ENCODE results near the gene PKD2L2.
"Not testable (repeated sequence)": the region's sequence is repeated elsewhere in the genome, so short reads cannot be mapped to it uniquely, and the experiment has no call there.

Gene PKD2L2

DNA sequence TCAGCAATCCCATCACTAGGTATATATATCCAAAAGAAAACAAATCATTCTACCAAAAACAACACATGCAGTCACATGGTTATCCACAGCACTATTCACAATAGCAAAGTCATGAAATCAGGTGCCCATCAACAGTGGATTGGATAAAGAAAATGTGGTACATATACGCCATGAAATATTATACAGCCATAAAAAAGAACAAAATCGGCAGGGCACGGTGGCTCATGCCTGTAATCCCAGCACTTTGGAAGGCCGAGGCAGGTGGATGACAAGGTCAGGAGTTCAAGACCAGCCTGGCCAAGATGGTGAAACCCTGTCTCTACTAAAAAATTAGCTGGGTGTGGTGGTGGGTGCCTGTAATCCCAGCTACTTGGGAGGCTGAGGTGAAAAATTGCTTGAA lies 55.0 kb downstream of the PKD2L2 start:
- H3K9ac ChIP-seq (ENCODE audit: low read length in 5 of 5); H3K27me3 ChIP-seq (ENCODE audit: control insufficient read depth in 5 of 5, insufficient read depth in 4 of 5, low read length in 5 of 5); H3K4me1 ChIP-seq (ENCODE audit: control insufficient read depth in 5 of 5, insufficient read depth in 5 of 5, low read length in 5 of 5); H3K27ac ChIP-seq (ENCODE audit: low read depth, low read length); H3K4me3 ChIP-seq (ENCODE audit: low read depth in 1 of 5, low read length in 5 of 5); H3K9me3 ChIP-seq (ENCODE audit: control insufficient read depth in 5 of 5, low read length in 5 of 5): not testable (repeated sequence)
- H3K36me3 ChIP-seq (ENCODE audit: control insufficient read depth in 5 of 5, insufficient read depth in 5 of 5, low read length in 5 of 5): peaks cover 65 to 92% (median 76%) of the 10 kb centered on the region in 5 donors

- Histone ChIP-seq H3K4me1 (ENCODE audit: control insufficient read depth in 5 of 5, insufficient read depth in 5 of 5, low read length in 5 of 5) (no peaks in the 10 kb centered on the region), H3K36me3 (ENCODE audit: control insufficient read depth in 5 of 5, insufficient read depth in 5 of 5, low read length in 5 of 5) (peaks cover 60 to 92% (median 74%) of the 10 kb centered on the region in 5 donors), H3K27ac (ENCODE audit: low read depth, low read length) (no peak overlapping the region), H3K4me3 (ENCODE audit: low read depth in 1 of 5, low read length in 5 of 5) (no peak overlapping the region), H3K9ac (ENCODE audit: low read length in 5 of 5) (no peak overlapping the region), H3K9me3 (ENCODE audit: control insufficient read depth in 5 of 5, low read length in 5 of 5) (no peaks in the 10 kb centered on the region), H3K27me3 (ENCODE audit: control insufficient read depth in 5 of 5, insufficient read depth in 4 of 5, low read length in 5 of 5) (no peaks in the 10 kb centered on the region)
Measured at GRCh38 chr5:137945825-137946224, 56.6 kb downstream of the PKD2L2 start.

DNA sequence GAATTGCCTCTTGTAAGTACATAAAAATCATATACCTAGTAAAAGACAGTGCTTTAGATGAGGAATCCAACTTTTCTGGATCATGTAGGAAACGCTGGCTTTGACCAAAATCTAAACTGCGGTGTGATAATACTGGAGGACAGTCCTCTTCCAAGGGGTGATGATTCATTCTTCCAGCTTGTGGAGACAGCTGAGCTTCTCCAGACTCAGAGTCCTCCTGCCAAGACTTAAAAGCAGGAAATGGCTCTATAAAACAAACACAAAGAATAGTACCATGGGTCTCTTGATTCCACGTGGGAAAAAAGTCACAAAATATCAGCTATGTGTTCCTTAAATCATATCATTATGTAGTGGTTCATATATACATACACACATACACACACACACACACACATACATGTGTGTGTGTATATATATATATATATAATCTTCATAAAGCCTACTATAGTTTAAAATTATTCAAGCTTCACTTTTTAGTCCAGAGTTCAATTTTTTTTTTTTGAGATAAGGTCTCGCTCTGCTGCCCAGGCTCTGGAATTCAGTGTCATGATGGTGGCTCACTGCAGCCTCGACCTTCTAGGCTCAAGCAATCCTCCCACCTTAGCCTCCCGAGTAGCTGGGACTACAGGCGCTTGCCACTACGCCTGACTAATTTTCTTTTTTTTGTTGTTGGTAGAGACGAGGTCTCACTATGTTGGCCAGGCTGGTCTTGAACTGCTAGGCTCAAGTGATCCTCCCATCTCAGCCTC lies 65.0 kb downstream of the PKD2L2 start:
- H3K27ac ChIP-seq (ENCODE audit: low read depth, low read length): no peak overlapping the region
- H3K9me3 ChIP-seq (ENCODE audit: control insufficient read depth in 5 of 5, low read length in 5 of 5): no peaks in the 10 kb centered on the region
- H3K4me1 ChIP-seq (ENCODE audit: control insufficient read depth in 5 of 5, insufficient read depth in 5 of 5, low read length in 5 of 5): no peaks in the 10 kb centered on the region
- H3K9ac ChIP-seq (ENCODE audit: low read length in 5 of 5): no peak overlapping the region
- no peak overlapping the region for H3K4me3 ChIP-seq (ENCODE audit: low read depth in 1 of 5, low read length in 5 of 5)
- peaks cover 36 to 56% (median 38%) of the 10 kb centered on the region in 5 donors for H3K36me3 ChIP-seq (ENCODE audit: control insufficient read depth in 5 of 5, insufficient read depth in 5 of 5, low read length in 5 of 5)
- no peaks in the 10 kb centered on the region for H3K27me3 ChIP-seq (ENCODE audit: control insufficient read depth in 5 of 5, insufficient read depth in 4 of 5, low read length in 5 of 5)

DNA sequence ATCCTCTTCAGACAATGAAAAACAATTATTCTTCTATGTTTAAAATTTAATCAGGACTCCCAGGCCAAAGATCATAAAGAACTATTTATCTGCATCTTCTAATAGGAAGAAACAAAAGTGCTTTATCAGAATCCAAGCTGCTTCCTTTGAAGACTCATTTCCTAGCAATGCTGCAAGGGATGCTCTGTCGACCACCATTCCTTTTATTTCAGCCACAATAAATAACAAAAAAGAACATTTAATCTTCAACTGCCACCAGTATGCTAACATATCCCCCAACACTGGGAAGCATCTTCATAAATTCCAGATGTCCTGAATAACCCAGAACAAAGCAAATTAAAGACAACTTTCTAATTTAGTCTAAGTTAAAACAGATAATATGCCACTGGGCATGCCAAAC lies 68.7 kb downstream of the PKD2L2 start:
- H3K4me1 ChIP-seq (ENCODE audit: control insufficient read depth in 5 of 5, insufficient read depth in 5 of 5, low read length in 5 of 5): no peaks in the 10 kb centered on the region
- H3K36me3 ChIP-seq (ENCODE audit: control insufficient read depth in 5 of 5, insufficient read depth in 5 of 5, low read length in 5 of 5): peaks cover 15 to 58% (median 36%) of the 10 kb centered on the region in 5 donors
- no peaks in the 10 kb centered on the region for H3K27me3 ChIP-seq (ENCODE audit: control insufficient read depth in 5 of 5, insufficient read depth in 4 of 5, low read length in 5 of 5)

DNA sequence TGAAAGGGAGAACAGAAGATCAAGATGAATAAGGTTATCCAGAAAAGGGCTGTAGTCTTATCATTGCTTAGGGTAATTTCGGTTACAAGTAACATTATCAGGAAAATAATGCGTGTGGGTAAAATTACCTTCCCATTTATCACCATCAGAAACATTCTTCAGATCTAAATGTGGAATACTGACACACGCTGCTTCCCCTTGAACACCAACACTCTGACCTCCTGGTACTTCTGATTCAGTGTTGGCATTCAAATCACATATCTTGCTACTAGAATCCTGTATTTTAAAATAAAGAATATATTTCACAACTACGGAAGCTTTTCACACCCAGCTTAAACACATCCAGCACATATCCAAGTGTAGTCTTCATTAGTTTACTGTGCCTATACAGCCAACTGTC lies 70.2 kb downstream of the PKD2L2 start:
- Histone ChIP-seq H3K27ac (ENCODE audit: low read depth, low read length) (no peak overlapping the region), H3K36me3 (ENCODE audit: control insufficient read depth in 5 of 5, insufficient read depth in 5 of 5, low read length in 5 of 5) (peaks cover 13 to 49% (median 29%) of the 10 kb centered on the region in 5 donors), H3K27me3 (ENCODE audit: control insufficient read depth in 5 of 5, insufficient read depth in 4 of 5, low read length in 5 of 5) (no peaks in the 10 kb centered on the region), H3K4me1 (ENCODE audit: control insufficient read depth in 5 of 5, insufficient read depth in 5 of 5, low read length in 5 of 5) (no peaks in the 10 kb centered on the region), H3K9me3 (ENCODE audit: control insufficient read depth in 5 of 5, low read length in 5 of 5) (no peaks in the 10 kb centered on the region), H3K9ac (ENCODE audit: low read length in 5 of 5) (peak overlapping the region in 1 of 5 donors; percentile 22), H3K4me3 (ENCODE audit: low read depth in 1 of 5, low read length in 5 of 5) (no peak overlapping the region)

More for the DNA sequence above, 68.7 kb downstream of the PKD2L2 start:
- Histone ChIP-seq H3K9me3 (ENCODE audit: control insufficient read depth in 5 of 5, low read length in 5 of 5) (no peaks in the 10 kb centered on the region), H3K27ac (ENCODE audit: low read depth, low read length) (no peak overlapping the region), H3K4me3 (ENCODE audit: low read depth in 1 of 5, low read length in 5 of 5) (no peak overlapping the region), H3K9ac (ENCODE audit: low read length in 5 of 5) (no peak overlapping the region)

GRCh38 chr5:137960141-137960540 lies 70.9 kb downstream of the PKD2L2 start:
- Histone ChIP-seq H3K9me3 (ENCODE audit: control insufficient read depth in 5 of 5, low read length in 5 of 5) (no peaks in the 10 kb centered on the region), H3K36me3 (ENCODE audit: control insufficient read depth in 5 of 5, insufficient read depth in 5 of 5, low read length in 5 of 5) (peaks cover 13 to 46% (median 30%) of the 10 kb centered on the region in 5 donors), H3K4me1 (ENCODE audit: control insufficient read depth in 5 of 5, insufficient read depth in 5 of 5, low read length in 5 of 5) (no peaks in the 10 kb centered on the region), H3K4me3 (ENCODE audit: low read depth in 1 of 5, low read length in 5 of 5) (no peak overlapping the region), H3K27ac (ENCODE audit: low read depth, low read length) (no peak overlapping the region), H3K27me3 (ENCODE audit: control insufficient read depth in 5 of 5, insufficient read depth in 4 of 5, low read length in 5 of 5) (no peaks in the 10 kb centered on the region), H3K9ac (ENCODE audit: low read length in 5 of 5) (peak overlapping the region in 1 of 5 donors; percentile 22)

DNA sequence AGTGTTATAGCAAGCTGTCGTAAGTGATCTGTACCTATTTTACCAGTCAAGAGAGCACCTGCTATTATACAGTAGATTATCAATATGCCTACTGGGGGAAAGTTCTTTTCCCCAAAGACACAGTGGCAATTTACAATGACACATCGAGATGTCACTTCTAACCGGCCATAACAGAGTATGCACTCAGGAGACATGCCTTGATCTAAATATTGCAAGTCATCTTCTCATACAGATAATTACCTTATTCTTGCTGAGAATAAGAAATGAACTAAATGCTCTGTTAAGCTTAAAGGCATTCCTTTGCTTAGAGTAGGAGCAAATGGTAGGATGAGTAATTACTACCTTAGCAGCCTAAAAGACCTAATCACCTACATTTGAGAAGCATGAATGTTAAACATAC lies 71.6 kb downstream of the PKD2L2 start:
- Histone ChIP-seq H3K36me3 (ENCODE audit: control insufficient read depth in 5 of 5, insufficient read depth in 5 of 5, low read length in 5 of 5) (peaks cover 13 to 45% (median 34%) of the 10 kb centered on the region in 5 donors), H3K27me3 (ENCODE audit: control insufficient read depth in 5 of 5, insufficient read depth in 4 of 5, low read length in 5 of 5) (no peaks in the 10 kb centered on the region), H3K4me3 (ENCODE audit: low read depth in 1 of 5, low read length in 5 of 5) (no peak overlapping the region), H3K27ac (ENCODE audit: low read depth, low read length) (no peak overlapping the region), H3K9me3 (ENCODE audit: control insufficient read depth in 5 of 5, low read length in 5 of 5) (no peaks in the 10 kb centered on the region), H3K4me1 (ENCODE audit: control insufficient read depth in 5 of 5, insufficient read depth in 5 of 5, low read length in 5 of 5) (no peaks in the 10 kb centered on the region), H3K9ac (ENCODE audit: low read length in 5 of 5) (no peak overlapping the region)

DNA sequence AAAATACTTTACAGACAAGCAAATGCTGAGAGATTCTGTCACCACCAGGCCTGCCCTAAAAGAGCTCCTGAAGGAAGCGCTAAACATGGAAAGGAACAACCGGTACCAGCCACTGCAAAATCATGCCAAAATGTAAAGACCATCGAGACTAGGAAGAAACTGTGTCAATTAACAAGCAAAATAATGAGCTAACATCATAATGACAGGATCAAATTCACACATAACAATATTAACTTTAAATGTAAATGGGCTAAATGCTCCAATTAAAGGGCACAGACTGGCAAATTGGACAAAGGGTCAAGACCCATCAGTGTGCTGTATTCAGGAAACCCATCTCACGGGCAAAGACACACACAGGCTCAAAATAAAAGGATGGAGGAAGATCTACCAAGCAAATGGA lies 81.1 kb downstream of the PKD2L2 start:
- H3K9me3 ChIP-seq (ENCODE audit: control insufficient read depth in 5 of 5, low read length in 5 of 5); H3K9ac ChIP-seq (ENCODE audit: low read length in 5 of 5); H3K27ac ChIP-seq (ENCODE audit: low read depth, low read length); H3K27me3 ChIP-seq (ENCODE audit: control insufficient read depth in 5 of 5, insufficient read depth in 4 of 5, low read length in 5 of 5); H3K4me1 ChIP-seq (ENCODE audit: control insufficient read depth in 5 of 5, insufficient read depth in 5 of 5, low read length in 5 of 5); H3K4me3 ChIP-seq (ENCODE audit: low read depth in 1 of 5, low read length in 5 of 5): not testable (repeated sequence)
- peaks cover 6 to 15% (median 13%) of the 10 kb centered on the region in 5 donors for H3K36me3 ChIP-seq (ENCODE audit: control insufficient read depth in 5 of 5, insufficient read depth in 5 of 5, low read length in 5 of 5)

DNA sequence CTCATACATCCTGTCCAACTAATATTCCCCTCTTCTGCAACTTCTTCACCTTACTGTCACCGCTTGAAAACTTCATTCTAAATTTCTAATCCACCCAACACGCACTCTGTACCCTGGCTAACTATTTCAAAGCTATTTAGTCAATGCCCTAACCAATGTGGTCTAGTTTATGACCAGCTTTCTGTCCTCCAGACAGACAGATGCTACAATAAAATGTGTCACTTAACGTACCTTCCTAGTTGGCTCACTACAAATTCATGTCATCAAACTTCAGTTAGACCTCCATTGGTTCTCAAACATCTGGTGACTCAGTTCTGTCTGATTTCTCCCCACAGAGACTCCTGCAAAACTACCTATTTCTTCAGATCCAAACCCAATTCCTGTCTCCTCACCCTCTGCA lies 86.0 kb downstream of the PKD2L2 start:
- no peaks in the 10 kb centered on the region for H3K4me1 ChIP-seq (ENCODE audit: control insufficient read depth in 5 of 5, insufficient read depth in 5 of 5, low read length in 5 of 5)
- no peak overlapping the region for H3K4me3 ChIP-seq (ENCODE audit: low read depth in 1 of 5, low read length in 5 of 5)
- no peaks in the 10 kb centered on the region for H3K9me3 ChIP-seq (ENCODE audit: control insufficient read depth in 5 of 5, low read length in 5 of 5)
- peaks cover 0 to 11% (median 3%) of the 10 kb centered on the region in 5 donors for H3K36me3 ChIP-seq (ENCODE audit: control insufficient read depth in 5 of 5, insufficient read depth in 5 of 5, low read length in 5 of 5)
- no peak overlapping the region for H3K9ac ChIP-seq (ENCODE audit: low read length in 5 of 5)
- no peaks in the 10 kb centered on the region for H3K27me3 ChIP-seq (ENCODE audit: control insufficient read depth in 5 of 5, insufficient read depth in 4 of 5, low read length in 5 of 5)
- H3K27ac ChIP-seq (ENCODE audit: low read depth, low read length): no peak overlapping the region

DNA sequence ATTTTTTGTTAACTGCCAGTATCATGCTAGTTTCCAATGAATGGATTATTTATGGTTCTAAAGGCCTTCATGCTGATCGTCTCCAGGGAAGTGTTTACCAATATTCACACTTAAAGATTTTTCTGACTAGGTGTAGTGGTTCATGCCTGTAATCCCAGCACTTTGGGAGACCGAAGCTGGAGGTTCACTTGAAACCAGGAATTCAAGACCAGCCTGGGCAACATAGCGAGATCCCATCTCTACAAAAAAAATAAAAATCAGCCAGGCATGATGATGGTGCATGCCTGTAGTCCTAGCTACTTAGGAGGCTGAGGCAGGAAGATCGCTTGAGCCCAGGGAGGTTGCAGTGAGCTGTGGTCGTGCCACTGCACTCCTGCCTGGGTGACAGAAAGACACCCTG lies 100.2 kb downstream of the PKD2L2 start:
- no peak overlapping the region for H3K27ac ChIP-seq (ENCODE audit: low read depth, low read length)
- H3K4me3 ChIP-seq (ENCODE audit: low read depth in 1 of 5, low read length in 5 of 5): no peak overlapping the region
- H3K27me3 ChIP-seq (ENCODE audit: control insufficient read depth in 5 of 5, insufficient read depth in 4 of 5, low read length in 5 of 5): no peaks in the 10 kb centered on the region
- no peak overlapping the region for H3K9ac ChIP-seq (ENCODE audit: low read length in 5 of 5)
- peaks cover 0 to 3% (median 0%) of the 10 kb centered on the region in 5 donors for H3K4me1 ChIP-seq (ENCODE audit: control insufficient read depth in 5 of 5, insufficient read depth in 5 of 5, low read length in 5 of 5)
- peaks cover 0 to 13% (median 7%) of the 10 kb centered on the region in 5 donors for H3K36me3 ChIP-seq (ENCODE audit: control insufficient read depth in 5 of 5, insufficient read depth in 5 of 5, low read length in 5 of 5)
- H3K9me3 ChIP-seq (ENCODE audit: control insufficient read depth in 5 of 5, low read length in 5 of 5): no peaks in the 10 kb centered on the region

All from subcutaneous abdominal adipose tissue (tissue), 5 donors.